Measurements from ENCODE around the gene RHBDD1.

RHBDD1 gene

GRCh38 chr2:227031379-227031778, 195.5 kb downstream of the RHBDD1 start:
- no peak for DNase-seq (ENCODE audit: low read depth)

- no peak for DNase-seq (ENCODE audit: low read depth)
These were observed 197.8 kb downstream of the RHBDD1 start for GRCh38 chr2:227033471-227034148.

GRCh38 chr2:227035711-227036367, 200.0 kb downstream of the RHBDD1 start:
- DNase-seq (ENCODE audit: low read depth), result no peak

GRCh38 chr2:227036527-227036926, 200.7 kb downstream of the RHBDD1 start:
- DNase-seq (ENCODE audit: low read depth), result no peak

GRCh38 chr2:227038550-227039189, 202.8 kb downstream of the RHBDD1 start:
- no peak for DNase-seq (ENCODE audit: low read depth)

- DNase-seq (ENCODE audit: low read depth), result no peak
These were observed 208.1 kb downstream of the RHBDD1 start for GRCh38 chr2:227043981-227044380.

Measured in T follicular helper cell (primary cell).